Skin epidermis (tissue), 12 donors: ENCODE measurements around the gene ARMH3.
"Not testable (repeated sequence)": the region's sequence is repeated elsewhere in the genome, so short reads cannot be mapped to it uniquely, and the experiment has no call there.

Source experiments
- H3K27ac ChIP-seq, 21 experiments: fragments of 200-600 bp; sonication (generic) in 11 of 21; one replicate each; pipeline ENCODE4 v1.5.0; 2020; ENCODE audit warnings: mild to moderate bottlenecking in 3 of 21, inconsistent platforms in 2 of 21, moderate library complexity in 2 of 21
- H3K4me3 ChIP-seq, 7 experiments: fragments of 200-600 bp; sonication (generic) in 2 of 7; one replicate each; pipeline ENCODE4 v1.5.0; 2020; ENCODE audit warnings: inconsistent platforms in 2 of 7, mild to moderate bottlenecking in 2 of 7, moderate library complexity in 1 of 7

The ARMH3 gene

DNA sequence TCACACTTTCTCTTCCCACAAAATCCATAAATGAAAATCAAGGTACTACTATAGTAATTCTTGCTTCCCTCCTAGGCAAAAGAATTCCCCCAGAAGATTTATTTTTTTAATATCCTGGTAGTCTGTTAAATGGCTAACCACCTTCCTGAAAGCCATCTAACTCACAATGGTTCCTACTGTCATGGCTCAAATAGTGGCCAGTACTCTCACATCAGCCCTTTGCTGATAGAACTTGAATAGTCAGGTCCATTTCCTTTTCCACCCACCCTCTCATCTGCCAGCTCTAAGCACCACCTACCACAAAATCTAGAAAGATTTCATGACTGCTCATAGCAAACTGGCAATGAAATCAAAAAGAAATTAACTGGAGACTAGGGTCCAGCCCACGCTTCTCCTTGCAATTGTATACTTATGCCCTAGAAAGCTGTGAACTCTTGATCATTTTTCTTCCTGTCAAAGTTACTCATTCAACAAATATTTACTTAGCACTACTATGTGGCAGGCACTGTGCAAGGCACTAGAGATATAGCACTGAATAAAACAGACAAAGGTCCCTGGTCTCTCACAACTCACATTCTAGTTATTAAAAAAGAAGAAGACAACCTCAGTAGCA, 60.4 kb downstream of the ARMH3 start:
- no peak overlapping the region for H3K27ac ChIP-seq
- H3K4me3 ChIP-seq = no peak overlapping the region

DNA sequence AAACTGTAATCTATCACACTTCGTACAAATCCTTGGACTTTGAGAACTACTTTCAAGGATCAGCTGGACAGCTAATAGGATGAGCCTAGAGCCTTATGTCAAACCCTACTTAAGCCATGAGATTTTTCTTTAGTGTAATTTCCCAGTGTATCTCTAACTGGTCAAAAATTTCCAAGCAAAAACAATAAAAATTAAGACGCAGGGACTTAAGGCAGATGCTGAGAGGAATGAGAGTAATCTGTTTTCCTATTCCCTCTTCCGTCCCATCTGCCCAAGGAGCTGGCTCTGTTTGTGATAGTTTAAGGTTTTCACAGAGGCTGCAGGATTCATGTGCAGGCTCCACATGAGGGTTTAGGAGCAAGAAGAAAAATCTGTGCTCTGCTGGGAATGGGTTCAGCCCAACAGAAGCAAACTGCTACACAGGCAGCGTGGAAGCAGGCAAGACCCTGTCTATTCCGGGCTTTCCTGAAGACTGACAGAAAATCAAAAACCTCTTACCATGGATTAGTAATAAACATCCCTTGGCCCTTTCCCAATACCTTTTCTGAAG, 62.2 kb downstream of the ARMH3 start:
- Histone ChIP-seq H3K4me3 (no peak overlapping the region), H3K27ac (no peak overlapping the region)

DNA sequence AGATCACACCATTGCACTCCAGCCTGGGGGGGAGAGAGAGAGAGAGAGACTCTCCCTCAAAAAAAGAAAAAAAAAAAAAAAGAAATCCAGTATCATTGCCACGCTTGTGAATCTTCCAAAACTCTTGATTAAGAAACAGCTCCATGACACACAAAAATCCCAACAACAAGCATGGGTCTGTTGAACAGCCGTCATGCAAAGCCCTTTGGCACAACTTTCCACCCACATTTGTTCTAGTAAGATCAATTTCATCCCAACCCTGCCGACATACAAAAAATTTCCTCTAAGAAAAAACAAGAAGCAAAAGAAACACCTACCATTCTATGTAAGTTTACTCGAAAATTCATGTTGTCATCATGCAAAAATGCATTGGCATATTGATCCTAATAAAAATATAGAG, 62.8 kb downstream of the ARMH3 start:
- Histone ChIP-seq H3K27ac (no peak overlapping the region), H3K4me3 (no peak overlapping the region)

DNA sequence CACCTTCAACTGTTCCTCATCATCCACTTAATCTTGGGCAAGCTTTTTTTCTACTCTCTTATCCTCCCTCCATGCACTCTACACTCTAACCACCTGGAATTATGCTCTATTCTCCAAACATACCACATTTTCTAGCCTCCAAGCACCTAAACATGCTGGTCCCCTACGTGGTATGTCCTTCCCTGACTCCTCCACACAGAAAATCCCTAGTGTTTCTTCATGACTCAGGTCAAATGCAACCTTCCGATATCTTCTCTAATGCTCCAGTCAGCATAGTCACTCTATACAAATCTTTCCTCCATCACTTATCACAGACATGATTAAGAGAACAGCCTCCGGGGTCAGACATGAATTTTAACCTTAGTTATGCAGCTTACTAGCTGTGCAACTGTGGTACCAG, 68.8 kb downstream of the ARMH3 start:
- no peak overlapping the region for H3K4me3 ChIP-seq
- no peak overlapping the region for H3K27ac ChIP-seq

DNA sequence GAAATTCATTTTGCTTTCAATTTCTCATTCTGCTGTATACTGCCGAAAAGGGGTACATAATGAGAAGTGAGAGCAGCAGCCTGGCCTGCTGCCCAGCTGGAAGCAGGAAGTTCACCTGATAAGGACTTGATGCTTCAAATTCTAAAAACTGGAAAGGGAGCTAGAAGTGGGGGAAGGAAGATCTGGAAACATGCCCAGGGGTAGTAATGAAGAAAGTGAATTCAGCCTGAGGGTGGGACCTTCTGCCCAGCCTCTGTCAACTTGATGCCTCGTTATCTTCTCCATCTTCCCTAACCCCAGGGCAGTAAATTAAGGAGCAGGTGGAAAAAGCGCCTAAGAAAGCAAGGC, 69.4 kb downstream of the ARMH3 start:
- peak overlapping the region in 1 of 21 experiments; percentile 30 for H3K27ac ChIP-seq
- no peak overlapping the region for H3K4me3 ChIP-seq

DNA sequence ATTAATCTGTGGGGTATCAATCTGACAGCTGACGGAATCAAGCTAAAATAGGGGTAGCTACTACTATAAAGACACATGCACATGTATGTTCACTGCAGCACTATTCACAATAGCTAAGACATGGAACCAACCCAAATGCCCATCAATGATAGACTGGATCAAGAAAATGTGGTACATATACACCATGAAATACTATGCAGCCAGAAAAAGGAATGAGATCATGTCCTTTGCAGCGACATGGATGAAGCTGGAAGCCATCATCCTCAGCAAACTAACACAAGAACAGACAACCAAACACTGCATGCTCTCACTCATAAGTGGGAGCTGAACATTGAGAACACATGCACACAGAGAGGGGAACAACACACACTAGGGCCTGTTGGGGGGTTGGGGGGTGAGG, 75.3 kb downstream of the ARMH3 start:
- H3K4me3 ChIP-seq, H3K27ac ChIP-seq: not testable (repeated sequence)

DNA sequence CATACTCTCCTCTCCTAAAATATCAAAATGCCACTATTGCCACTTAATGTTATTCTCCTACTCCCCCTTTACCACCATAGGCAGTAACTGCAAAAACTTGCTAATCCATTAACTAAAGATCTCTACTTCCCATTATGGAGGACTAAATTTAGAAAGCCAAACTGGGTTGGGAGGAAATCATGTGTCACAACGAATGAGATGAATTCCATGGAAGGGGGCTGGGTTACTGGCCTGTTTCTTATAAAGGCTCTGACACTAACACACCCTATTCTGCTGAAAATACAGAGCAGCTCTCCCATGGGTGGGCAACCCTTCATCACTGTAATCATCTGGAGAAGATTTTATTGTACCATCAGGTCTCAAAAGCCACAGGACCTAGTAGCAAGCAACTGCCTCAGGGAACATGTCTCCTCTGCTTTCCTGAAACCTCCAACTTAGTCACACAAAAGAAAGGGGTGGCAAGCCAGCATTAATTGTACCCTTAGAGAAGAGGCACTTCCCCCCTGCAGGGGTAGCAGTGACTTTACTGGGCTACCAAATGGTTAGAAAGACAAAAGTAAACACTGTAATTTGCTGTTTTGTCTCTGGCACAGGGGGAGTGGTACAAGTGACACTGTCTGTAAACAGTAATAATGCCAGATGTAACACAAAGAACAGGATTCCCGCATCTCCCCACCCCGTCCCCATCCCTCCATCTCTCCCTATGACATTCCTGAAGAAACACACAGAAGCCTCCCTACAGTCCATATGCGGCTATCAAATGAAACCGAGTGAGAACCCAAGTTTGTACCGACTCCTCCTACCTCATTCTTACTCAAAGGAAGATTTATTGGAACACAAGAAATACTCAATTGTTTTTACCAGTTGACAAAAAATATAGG, 81.6 kb downstream of the ARMH3 start:
- Histone ChIP-seq H3K27ac (peak overlapping the region in 9 of 21 experiments; percentile 15 to 79 (median 54)), H3K4me3 (no peak overlapping the region)

DNA sequence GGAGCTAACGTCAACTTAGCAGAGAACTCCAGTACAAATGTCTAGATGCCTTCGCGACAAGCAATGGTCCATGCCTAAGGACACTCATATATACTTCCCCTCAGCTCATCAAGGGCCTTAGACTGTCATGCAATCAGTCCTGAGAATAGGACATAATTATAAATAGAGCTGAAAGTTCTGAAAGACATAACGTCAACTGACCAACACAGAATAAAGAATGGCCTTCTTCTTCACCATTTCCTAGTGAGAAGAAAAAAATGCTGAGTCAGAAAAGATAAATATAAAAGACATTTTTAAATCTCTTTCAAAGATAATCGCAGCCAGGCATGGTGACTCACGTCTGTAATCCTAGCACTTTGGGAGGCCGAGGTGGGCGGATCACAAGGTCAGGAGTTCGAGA, 83.2 kb downstream of the ARMH3 start:
- Histone ChIP-seq H3K4me3 (no peak overlapping the region), H3K27ac (peak overlapping the region in 3 of 21 experiments; percentile 14 to 79 (median 58))

DNA sequence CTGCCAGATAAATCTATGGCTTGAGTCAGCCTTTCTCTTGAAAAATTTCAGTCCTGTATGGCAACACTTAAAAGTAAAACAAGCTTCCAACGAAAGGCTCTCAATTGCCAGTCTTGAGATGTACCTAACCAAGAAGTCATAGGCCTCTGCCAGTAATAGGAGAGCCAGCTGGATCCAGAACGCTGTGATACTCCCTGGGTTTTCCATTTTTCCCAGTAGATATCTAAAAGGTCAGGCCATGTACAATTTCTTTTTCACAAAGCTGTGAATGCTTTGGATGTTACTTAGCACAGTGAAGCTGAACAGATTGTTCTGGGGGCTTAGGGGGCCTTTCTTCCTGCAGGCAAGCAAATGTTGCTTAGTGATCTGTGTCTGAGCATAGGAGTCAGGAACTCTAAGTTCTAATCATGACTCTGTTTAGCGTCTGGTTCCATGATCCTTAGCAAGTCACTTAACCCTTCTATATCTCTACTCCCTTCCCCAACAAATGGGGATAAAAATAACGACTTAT, 86.5 kb downstream of the ARMH3 start:
- Histone ChIP-seq H3K4me3 (no peak overlapping the region), H3K27ac (peak overlapping the region in 5 of 21 experiments; percentile 10 to 65 (median 39))

DNA sequence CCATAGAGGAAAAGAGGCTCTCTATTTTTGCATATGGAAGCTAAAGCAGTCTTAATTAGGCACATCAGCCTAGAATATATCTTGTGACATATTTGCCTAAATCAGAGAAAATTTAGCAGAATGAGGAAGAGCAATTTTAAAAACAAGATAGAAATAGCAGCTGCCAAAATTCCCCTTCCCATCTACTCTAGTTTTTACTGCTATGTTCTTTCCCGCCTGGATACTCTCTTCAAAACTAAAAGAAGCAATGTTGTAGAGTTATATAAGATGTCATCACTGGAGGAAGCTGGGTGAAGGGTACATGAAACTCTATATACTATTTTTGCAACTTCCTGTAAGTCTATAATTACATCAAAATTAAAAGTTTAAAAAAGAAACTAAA, 87.0 kb downstream of the ARMH3 start:
- Histone ChIP-seq H3K4me3 (no peak overlapping the region), H3K27ac (peak overlapping the region in 4 of 21 experiments; percentile 26 to 65 (median 42))

DNA sequence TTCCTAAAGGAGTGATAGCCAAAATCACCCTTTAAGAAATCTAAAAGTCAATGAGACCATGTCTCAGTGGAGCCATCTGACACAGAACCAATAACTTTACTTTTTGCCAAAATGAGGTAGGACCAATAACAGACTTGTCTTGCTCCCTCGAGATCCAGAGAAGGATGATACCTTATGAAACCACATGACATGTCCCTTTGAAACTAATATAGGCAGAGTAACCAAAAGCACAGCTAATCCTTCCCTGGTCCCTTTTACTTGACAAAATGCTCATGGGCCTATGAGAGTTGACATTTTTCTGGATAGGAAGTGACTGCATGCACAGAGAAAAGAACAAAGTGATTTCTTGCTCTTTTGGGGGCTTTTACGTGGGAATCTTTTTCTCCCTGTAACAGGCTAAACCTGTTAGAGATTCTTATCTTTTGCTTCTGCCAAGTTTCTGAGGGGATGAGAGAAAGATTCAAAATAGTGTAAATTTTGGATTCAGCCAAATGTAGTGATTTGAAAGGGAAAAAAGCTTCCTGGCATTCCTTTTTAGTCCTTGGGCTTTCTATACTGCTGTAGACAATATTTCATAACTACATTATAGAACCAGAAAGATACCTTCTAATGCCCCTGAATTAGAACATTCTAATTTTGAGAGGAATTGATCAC, 87.6 kb downstream of the ARMH3 start:
- peak overlapping the region in 3 of 21 experiments; percentile 1 to 65 (median 45) for H3K27ac ChIP-seq
- H3K4me3 ChIP-seq = no peak overlapping the region

DNA sequence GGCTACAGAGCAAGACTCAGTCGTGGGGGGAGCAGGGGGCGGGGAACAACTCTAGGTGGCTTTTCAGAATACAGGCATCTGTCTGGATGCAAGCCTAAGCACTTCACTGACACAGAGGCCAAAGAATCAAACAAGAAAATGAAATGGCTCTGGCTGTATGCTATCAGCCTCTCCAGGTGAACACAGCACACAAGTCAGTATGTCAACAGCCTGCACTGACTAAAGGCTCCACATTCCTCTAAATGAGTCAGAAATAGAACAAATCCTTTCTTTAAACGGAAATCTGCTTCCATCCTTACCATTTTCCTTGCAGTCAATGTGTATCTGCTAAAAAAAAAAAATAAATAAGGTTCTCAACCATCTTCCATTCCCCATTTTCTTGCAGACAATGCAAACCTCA, 88.3 kb downstream of the ARMH3 start:
- Histone ChIP-seq H3K27ac (no peak overlapping the region), H3K4me3 (no peak overlapping the region)

DNA sequence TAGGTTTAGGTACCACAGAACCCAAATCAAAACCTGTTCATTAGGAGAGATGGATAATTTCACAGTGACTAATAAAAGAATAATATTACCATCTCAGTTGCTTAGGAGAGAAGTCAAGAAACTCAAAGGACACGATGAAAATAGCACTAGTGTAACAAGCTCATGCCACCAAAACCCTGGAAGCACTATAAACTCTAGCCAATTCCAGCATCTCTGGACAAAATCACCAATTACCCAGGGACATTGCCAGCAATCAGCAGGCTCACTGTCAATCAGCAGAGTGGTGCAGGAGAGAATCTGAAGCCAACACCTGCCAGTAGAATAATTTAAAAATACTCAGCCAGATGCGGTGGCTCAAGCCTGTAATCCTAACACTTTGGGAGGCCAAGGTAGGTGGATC, 88.9 kb downstream of the ARMH3 start:
- Histone ChIP-seq H3K27ac (no peak overlapping the region), H3K4me3 (no peak overlapping the region)

DNA sequence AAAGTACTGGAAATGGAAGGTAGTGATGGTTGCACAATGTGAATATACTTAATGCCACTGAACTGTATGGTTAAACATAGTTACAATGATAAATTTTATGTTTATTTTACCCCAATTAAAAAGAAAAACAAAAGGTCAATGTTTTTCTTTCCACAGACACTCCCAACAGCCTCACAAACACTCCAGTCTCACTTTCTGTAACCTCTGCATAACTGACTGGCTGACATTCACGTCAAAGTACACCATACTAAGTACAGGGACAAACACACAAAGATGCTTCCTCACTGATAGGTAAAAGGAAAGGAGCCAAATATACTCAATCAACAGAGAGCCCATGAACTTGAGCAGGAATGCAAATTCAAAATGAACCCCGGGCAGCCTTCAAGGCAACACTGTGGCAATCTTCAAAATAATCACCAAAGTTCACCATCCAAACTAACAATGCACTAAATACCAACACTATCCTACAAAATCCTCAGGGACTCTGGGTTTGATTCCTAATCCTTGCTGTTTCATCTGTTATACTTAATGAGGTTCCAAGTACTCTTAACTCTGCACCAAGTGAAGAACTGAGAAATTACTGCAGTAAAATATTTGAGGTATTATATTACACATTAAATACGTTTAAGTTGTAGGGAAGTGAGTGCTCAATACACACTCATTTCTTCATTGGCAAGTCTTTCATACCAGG, 90.8 kb downstream of the ARMH3 start:
- no peak overlapping the region for H3K4me3 ChIP-seq
- no peak overlapping the region for H3K27ac ChIP-seq

DNA sequence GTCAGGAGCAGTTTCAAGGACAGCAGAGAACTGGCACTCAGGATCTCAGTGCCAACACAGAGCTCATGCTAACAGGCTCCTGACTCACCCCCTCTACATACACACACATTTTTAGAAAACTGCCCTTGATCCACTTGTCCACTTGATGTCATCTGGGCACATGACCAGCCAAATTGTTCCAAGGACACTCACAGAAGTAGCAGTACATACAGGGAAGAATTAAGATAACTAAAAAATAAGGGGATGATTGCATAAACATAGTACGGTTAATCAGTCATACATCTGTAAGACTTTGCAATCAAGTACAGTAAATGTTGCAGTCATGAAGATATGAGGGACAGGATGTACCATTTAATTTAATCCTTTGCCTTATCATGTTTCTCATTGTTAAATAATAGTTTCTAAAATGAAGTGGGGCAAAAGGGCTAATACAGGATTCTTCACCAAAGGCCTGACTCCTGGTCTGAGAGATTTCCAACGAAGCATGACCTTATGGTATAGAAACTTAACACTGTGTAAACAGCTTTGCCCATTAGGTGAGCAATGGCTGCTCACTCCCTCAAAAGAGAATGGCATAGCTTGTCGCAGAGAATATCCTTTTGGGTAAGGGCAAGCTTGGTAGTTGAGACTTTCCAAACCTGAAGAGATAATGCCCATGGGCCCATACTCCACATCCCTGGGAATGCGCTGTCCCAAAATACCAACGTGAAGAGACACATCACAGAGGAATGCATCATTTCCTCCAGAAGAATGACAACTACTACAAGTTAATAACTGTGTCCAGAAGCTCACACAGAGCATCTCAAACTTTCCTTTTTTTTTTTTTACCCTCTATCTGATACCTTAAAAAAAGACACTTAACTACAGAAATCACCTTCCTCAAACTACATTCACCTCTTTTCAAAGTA, 94.1 kb downstream of the ARMH3 start:
- Histone ChIP-seq H3K4me3 (no peak overlapping the region), H3K27ac (no peak overlapping the region)

DNA sequence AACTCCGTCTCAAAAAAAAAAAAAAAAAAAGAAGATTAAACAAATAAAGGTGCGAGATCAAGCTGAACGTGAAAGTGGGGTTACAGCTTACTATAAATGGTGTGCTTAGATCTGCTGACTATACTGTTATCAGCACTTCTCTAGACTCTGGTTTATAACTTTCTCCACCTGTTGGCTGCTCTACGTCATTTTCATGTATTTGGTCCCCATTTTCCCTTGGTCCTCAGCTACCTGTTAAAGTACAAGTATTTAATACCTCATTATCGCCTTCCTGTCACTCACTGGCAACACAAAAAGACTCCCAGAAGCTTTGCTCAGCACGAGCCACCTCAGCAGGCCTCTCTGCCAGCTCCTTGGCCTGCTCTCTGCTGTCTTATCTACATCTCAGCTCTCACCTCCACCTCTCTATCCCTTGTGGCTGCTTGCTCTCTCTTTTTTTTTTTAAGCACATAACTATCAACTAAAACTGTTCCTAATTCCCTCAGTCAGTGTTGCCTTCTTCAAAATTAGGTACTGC, 95.0 kb downstream of the ARMH3 start:
- H3K27ac ChIP-seq = no peak overlapping the region
- H3K4me3 ChIP-seq = no peak overlapping the region

DNA sequence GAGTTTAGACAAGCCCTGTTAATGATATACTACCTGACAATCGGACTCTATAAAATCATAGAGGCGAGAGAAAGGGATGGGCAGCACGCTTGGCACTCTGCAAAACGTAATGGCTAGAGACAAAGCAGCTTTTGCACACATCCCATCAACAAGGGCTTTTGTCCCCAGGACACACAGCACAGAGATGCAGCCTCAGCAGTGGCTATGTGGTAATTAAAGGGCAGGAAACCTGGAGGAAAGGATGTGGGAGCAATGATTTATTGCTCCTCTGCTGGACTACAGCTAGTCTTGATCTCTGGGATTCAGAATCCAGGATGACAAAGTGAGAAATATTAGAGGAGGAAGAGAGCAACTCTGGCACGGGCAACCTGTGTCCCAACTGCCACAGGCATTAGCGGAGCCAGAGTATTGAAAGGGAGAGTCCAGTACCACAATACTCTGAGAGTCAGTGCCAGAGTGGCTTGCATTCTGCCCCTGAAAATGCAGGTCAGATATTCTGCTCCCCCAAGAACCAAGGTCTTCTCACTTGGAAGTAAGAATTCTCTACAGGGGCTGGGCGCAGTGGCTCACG, 96.5 kb downstream of the ARMH3 start:
- H3K4me3 ChIP-seq = no peak overlapping the region
- H3K27ac ChIP-seq = no peak overlapping the region

DNA sequence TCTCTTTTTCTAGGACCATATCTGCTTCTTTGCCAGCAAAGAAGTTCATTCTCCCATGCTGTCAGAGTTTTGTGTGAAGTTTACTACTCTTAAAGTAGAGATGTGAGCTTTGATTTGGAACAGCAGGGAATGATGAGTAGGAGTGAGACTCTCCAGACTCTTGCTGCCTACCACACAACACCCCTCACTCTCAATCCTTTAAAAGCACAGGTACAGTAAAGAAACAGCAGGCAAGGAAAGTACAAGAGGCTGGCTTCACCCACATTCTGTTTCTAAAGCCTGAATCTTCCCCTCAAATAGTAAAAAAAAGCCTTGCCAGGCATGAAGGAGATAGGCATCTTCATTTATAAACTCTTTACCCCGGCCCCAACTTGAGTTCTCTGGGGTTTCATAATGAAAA, 97.3 kb downstream of the ARMH3 start:
- no peak overlapping the region for H3K4me3 ChIP-seq
- no peak overlapping the region for H3K27ac ChIP-seq
